Measurements from ENCODE around the gene CCDC136.

GRCh38 chr7:128812514-128813168, 20.9 kb downstream of the CCDC136 start:
- TF ChIP-seq YY1 (IDR thresholded peaks at IDR 0.05; ENCODE audit: insufficient read depth, insufficient read length), result no peak
- TF ChIP-seq SUZ12 (IDR thresholded peaks at IDR 0.05; ENCODE audit: extremely low read depth, insufficient read depth, insufficient read length), result no peak
- TF ChIP-seq ZNF274 (IDR thresholded peaks at IDR 0.05; ENCODE audit: low read depth, low read length), result no peak
